Suprapubic skin (tissue), 4 donors: Measurements from ENCODE around the gene MARCOL.

Experiments
- EP300 ChIP-seq: sonication (generic); formaldehyde crosslinking; IDR thresholded peaks from one replicate; pipeline ENCODE4 v1.6.1; 2017; ENCODE audit warnings: antibody characterized with exemption
- POLR2A ChIP-seq, 2 donors: fragments of 450-650 bp; IDR thresholded peaks; one replicate each; pipeline ENCODE4 v1.6.1; 2017; ENCODE audit warnings: antibody characterized with exemption in 2 of 2, mild to moderate bottlenecking in 2 of 2, moderate library complexity in 2 of 2
- POLR2AphosphoS5 ChIP-seq, 3 donors: sonication (generic); formaldehyde crosslinking; IDR thresholded peaks; one replicate each; pipeline ENCODE4 v1.6.1; 2017; ENCODE audit warnings: antibody characterized with exemption in 3 of 3
- TF ChIP-seq, protein P1 (sequence below), 2 donors: fragments of 200-600 bp in 1 of 2; fragments of 450-650 bp in 1 of 2; sonication (generic) in 1 of 2; IDR thresholded peaks; one replicate each; pipeline ENCODE4 v1.5.1; 2016 to 2019; ENCODE audit warnings: antibody characterized with exemption in 2 of 2, mild to moderate bottlenecking in 1 of 2, moderate library complexity in 1 of 2

DNA sequence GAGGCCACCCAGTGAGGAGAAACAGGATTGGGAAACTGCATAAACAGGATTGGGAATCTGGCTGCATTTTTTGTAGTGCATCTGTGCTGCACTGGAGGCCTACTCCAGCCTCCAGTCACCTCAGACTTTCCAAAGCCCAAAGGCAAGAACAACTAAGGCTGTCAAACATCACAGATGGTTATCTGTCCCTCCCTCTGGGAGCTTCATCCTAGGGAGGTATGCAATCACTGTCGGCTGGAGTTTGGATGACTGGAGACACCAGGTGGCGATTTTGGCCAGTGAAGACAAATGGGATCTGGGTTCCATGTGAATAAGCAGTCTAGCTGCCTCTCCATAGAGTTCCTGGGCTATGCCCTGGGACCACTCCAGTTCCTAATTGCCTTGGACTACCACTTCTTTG lies 21.0 kb downstream of the MARCOL start:
- TF ChIP-seq, protein P1, sequence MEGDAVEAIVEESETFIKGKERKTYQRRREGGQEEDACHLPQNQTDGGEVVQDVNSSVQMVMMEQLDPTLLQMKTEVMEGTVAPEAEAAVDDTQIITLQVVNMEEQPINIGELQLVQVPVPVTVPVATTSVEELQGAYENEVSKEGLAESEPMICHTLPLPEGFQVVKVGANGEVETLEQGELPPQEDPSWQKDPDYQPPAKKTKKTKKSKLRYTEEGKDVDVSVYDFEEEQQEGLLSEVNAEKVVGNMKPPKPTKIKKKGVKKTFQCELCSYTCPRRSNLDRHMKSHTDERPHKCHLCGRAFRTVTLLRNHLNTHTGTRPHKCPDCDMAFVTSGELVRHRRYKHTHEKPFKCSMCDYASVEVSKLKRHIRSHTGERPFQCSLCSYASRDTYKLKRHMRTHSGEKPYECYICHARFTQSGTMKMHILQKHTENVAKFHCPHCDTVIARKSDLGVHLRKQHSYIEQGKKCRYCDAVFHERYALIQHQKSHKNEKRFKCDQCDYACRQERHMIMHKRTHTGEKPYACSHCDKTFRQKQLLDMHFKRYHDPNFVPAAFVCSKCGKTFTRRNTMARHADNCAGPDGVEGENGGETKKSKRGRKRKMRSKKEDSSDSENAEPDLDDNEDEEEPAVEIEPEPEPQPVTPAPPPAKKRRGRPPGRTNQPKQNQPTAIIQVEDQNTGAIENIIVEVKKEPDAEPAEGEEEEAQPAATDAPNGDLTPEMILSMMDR (IDR thresholded peaks at IDR 0.05): no peak
- TF ChIP-seq POLR2A (IDR thresholded peaks at IDR 0.05) (no peak), POLR2AphosphoS5 (IDR thresholded peaks at IDR 0.05) (no peak), EP300 (no peak)
